Endodermal cell (in vitro differentiated cells): ENCODE results near the gene EPC1. TPM values are rescaled to one million over a fixed set of nuclear protein-coding genes. Genes with fewer than 3 reads are reported as not detected.

Source experiments
- DNase-seq: peaks from one replicate; pipeline ENCODE4 v3.0.0-alpha.2; 2017
- H3K27ac ChIP-seq: 2 replicates; pipeline ENCODE4 v1.5.1; 2013; ENCODE audit warnings: mild to moderate bottlenecking, low read depth, low read length, moderate library complexity
- H3K27me3 ChIP-seq: 2 replicates; pipeline ENCODE4 v1.6.1; 2013; ENCODE audit warnings: mild to moderate bottlenecking, low read length, moderate library complexity; ENCODE audit not compliant: insufficient read depth, control insufficient read depth, poor library complexity, severe bottlenecking
- H3K36me3 ChIP-seq: 2 replicates; pipeline ENCODE4 v1.7.0; 2013; ENCODE audit warnings: mild to moderate bottlenecking, low read length, moderate library complexity; ENCODE audit not compliant: control insufficient read depth, insufficient read depth
- H3K4me1 ChIP-seq: one replicate; pipeline ENCODE4 v1.7.0; 2013; ENCODE audit warnings: low read length; ENCODE audit not compliant: control insufficient read depth, insufficient read depth
- H3K4me3 ChIP-seq: 2 replicates; pipeline ENCODE4 v1.5.1; 2013; ENCODE audit warnings: mild to moderate bottlenecking, low read length, moderate library complexity
- H3K9ac ChIP-seq: 2 replicates; pipeline ENCODE4 v1.6.1; 2013; ENCODE audit warnings: mild to moderate bottlenecking, low read length, moderate library complexity; ENCODE audit not compliant: poor library complexity, severe bottlenecking; ENCODE audit errors: extremely low read depth
- H3K9me3 ChIP-seq: 2 replicates; pipeline ENCODE4 v1.6.1; 2013; ENCODE audit warnings: mild to moderate bottlenecking, low read length, moderate library complexity; ENCODE audit not compliant: control insufficient read depth
- H3K27ac Mint-ChIP-seq: 2 replicates; pipeline ENCODE4 v1.8.0; 2020; ENCODE audit warnings: mixed read lengths
- H3K27me3 Mint-ChIP-seq: 2 replicates; pipeline ENCODE4 v1.8.0; 2021; ENCODE audit warnings: mild to moderate bottlenecking, mixed read lengths; ENCODE audit not compliant: insufficient read depth
- H3K36me3 Mint-ChIP-seq: 2 replicates; pipeline ENCODE4 v1.8.0; 2020; ENCODE audit warnings: low read depth, mixed read lengths
- H3K4me1 Mint-ChIP-seq: 2 replicates; pipeline ENCODE4 v1.8.0; 2020; ENCODE audit warnings: mixed read lengths
- H3K4me3 Mint-ChIP-seq: 2 replicates; pipeline ENCODE4 v1.8.0; 2020; ENCODE audit warnings: mild to moderate bottlenecking, moderate library complexity, mixed read lengths
- H3K9me3 Mint-ChIP-seq: 2 replicates; pipeline ENCODE4 v1.8.0; 2020; ENCODE audit warnings: mild to moderate bottlenecking, mixed read lengths
- WGBS, 2 experiments: methylation state at CpG; one replicate each; pipeline versions ENCODE4 v1.1.5 to v1.1.7; 2013; ENCODE audit warnings: missing lambda C conversion rate in 2 of 2, mixed read lengths in 1 of 2; ENCODE audit not compliant: insufficient coverage in 1 of 2, insufficient read length in 1 of 2; 5-methylcytosine and 5-hydroxymethylcytosine counted together
- total RNA-seq, 2 donors: library from RNA; stranded (reverse); fragmentation: NEBNext Ultra II Directional in 1 of 2; extraction: Animal tissue kit (Norgen Biotek cat#: 25700) in 1 of 2; gene quantifications; 2 replicates in 1 of 2; 3 replicates in 1 of 2; pipeline ENCODE4 v1.2.1, GENCODE V29; 2021
- TF ChIP-seq, protein P1 (sequence below): fragments of 200-600 bp; sonication (generic); conservative IDR thresholded peaks from 2 replicates; pipeline ENCODE4 v1.5.0; 2021; ENCODE audit warnings: antibody characterized with exemption, mild to moderate bottlenecking

Gene EPC1
- total RNA-seq, 2 donors from 2014 or later = 27.9 to 40.3 TPM

DNA sequence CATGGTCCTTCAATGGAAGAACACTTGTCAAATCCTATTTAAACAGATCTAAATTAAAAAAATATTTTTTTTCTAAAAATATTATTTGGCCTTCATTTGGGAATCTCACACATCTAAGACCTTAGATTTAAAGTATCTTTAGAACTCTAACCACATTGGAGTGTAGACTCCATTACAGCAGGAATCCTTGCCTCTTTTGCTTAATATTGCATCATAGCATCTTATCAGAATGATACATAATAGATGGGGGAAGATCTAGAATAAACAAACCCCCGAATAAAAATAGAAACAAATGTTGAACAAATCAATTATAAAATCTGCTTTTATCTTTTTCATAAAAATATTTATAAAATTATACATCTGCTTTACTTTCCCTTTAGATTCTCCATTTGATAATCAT, 27.6 kb upstream of the EPC1 start:
- Histone ChIP-seq H3K9ac (no peak overlapping the region), H3K9me3 (no peaks in the 10 kb centered on the region), H3K4me1 (no peaks in the 10 kb centered on the region), H3K27ac (no peak overlapping the region), H3K4me3 (no peak overlapping the region), H3K36me3 (no peaks in the 10 kb centered on the region), H3K27me3 (no peaks in the 10 kb centered on the region)
- TF ChIP-seq, protein P1, sequence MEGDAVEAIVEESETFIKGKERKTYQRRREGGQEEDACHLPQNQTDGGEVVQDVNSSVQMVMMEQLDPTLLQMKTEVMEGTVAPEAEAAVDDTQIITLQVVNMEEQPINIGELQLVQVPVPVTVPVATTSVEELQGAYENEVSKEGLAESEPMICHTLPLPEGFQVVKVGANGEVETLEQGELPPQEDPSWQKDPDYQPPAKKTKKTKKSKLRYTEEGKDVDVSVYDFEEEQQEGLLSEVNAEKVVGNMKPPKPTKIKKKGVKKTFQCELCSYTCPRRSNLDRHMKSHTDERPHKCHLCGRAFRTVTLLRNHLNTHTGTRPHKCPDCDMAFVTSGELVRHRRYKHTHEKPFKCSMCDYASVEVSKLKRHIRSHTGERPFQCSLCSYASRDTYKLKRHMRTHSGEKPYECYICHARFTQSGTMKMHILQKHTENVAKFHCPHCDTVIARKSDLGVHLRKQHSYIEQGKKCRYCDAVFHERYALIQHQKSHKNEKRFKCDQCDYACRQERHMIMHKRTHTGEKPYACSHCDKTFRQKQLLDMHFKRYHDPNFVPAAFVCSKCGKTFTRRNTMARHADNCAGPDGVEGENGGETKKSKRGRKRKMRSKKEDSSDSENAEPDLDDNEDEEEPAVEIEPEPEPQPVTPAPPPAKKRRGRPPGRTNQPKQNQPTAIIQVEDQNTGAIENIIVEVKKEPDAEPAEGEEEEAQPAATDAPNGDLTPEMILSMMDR = no peak
- no peak for DNase-seq
- peaks cover 3% of the 10 kb centered on the region for H3K4me1 Mint-ChIP-seq
- H3K4me3 Mint-ChIP-seq = no peak overlapping the region
- WGBS, 2 experiments = no CpG with 5 or more reads among the region's 1 CpG
- H3K9me3 Mint-ChIP-seq = no peaks in the 10 kb centered on the region
- no peak overlapping the region for H3K27ac Mint-ChIP-seq
- H3K36me3 Mint-ChIP-seq = peaks cover 8% of the 10 kb centered on the region
- no peaks in the 10 kb centered on the region for H3K27me3 Mint-ChIP-seq

DNA sequence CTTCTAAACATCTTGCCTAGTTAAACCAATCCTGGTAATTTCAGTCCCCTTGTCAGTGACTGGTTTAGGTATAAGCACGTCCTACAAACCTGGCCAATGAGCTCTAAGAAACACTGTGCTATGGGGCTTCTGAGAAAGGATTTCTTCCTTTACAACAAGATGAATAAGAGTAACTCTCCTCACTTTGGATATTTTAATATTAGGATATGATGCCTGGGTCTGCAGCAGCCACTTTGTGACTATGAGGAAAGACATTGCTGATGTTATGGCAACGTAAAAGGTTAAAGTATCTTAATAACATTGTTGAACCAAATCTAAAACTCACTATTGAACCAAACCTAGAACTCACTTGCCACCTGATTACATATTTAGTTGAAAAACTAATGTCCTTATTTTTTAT, 26.5 kb upstream of the EPC1 start:
- Histone ChIP-seq H3K4me1 (no peaks in the 10 kb centered on the region), H3K36me3 (no peaks in the 10 kb centered on the region), H3K9ac (no peak overlapping the region), H3K9me3 (no peaks in the 10 kb centered on the region), H3K27ac (no peak overlapping the region), H3K4me3 (no peak overlapping the region), H3K27me3 (no peaks in the 10 kb centered on the region)
- Mint-ChIP-seq H3K9me3 (no peaks in the 10 kb centered on the region), H3K4me3 (no peak overlapping the region), H3K4me1 (peaks cover 3% of the 10 kb centered on the region), H3K27me3 (no peaks in the 10 kb centered on the region), H3K36me3 (peaks cover 8% of the 10 kb centered on the region), H3K27ac (no peak overlapping the region)
- WGBS, 2 experiments = 96% methylated on average over 1 of the region's 2 CpGs; no CpG with 5 or more reads in 1 of the 2 experiments
- no peak for DNase-seq
- TF ChIP-seq, protein P1 = no peak

DNA sequence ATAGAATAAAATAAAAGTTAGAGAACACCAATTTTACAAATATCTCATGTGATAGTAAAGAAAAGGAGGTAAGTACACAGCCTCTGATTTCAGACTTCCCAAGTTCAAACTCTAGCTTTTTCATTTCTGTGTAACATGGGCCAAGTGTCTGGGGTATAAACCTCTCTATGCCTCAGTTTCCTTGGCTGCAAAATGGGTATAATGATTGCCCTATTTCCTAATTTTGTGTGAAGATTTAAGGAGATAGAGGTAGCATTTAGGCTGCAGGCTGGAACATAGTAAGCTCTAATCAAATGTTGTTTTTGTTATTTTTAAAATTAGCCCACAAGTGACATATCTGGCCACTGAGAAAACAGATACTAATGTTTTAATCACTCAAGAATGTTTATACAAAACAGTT, 26.1 kb upstream of the EPC1 start:
- no peak overlapping the region for H3K27ac Mint-ChIP-seq
- H3K9ac ChIP-seq = no peak overlapping the region
- DNase-seq = no peak

More for the DNA sequence above, 26.1 kb upstream of the EPC1 start:
- H3K4me1 Mint-ChIP-seq = peaks cover 3% of the 10 kb centered on the region
- H3K9me3 Mint-ChIP-seq = no peaks in the 10 kb centered on the region
- H3K27me3 Mint-ChIP-seq = no peaks in the 10 kb centered on the region
- no peaks in the 10 kb centered on the region for H3K36me3 ChIP-seq
- peaks cover 8% of the 10 kb centered on the region for H3K36me3 Mint-ChIP-seq
- TF ChIP-seq, protein P1 = no peak
- H3K27me3 ChIP-seq = no peaks in the 10 kb centered on the region
- no peaks in the 10 kb centered on the region for H3K4me1 ChIP-seq
- H3K27ac ChIP-seq = no peak overlapping the region
- no peaks in the 10 kb centered on the region for H3K9me3 ChIP-seq
- no peak overlapping the region for H3K4me3 Mint-ChIP-seq
- H3K4me3 ChIP-seq = no peak overlapping the region
